ENCODE measurements around the gene STPG3.

STPG3 gene

DNA sequence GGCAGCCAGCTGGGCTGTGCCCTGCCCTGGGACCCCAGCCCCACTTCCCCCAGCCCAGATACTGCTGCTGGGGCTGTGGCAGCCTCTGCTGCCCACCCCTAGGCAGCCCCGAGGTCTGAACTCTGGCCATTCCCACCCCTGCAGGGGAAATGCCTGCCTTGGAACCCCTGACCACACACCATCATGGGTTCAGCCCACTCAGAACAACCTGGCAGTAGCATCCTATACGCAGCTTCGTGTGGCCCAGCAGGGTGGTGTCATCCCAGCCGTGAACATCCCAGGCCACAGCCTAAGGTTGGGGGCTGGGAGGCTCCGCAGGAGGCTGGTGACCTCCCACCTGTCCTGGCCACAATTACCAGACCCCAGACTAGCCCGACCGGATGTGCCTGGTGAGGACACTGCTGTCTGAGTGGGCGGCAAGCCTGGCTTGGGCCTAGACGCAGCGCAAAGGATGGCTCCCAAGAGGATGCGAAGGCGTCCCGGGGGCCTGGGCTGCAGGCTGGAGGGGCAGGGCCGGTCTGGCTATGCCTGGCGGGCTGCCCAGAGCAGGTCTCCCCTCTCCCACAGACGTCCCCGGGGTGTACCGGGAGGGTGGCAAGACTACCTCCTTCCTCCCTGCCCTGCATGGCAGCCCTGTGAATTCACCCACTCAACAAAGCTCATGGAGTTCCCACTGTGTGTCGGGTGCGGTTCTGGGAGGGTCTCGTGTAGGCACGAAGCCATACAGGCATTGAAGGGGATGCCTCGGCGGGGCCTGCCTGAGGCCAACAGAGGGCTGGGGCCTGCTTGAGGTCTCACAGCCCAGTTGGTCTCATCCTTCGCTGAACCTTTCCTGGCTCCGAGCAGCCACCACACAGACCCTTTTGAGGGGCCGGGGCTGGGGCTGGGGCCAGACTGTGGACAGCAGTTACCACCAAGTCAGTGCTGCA lies 21.9 kb upstream of the STPG3 start:
- POLR2A ChIA-PET, result interaction anchor here (0.9 kb wide), 1 partner anchor 12 kb away, joined by 4 read pairs; the partner anchor contains the start of gene TUBB4B
- no peak overlapping the region for H3K4me3 ChIP-seq (ENCODE audit: low read depth, low read length)
- CTCF ChIA-PET, result interaction anchor here (0.8 to 4.4 kb wide), 7 partner anchors 8 to 184 kb away, joined by 3 to 28 read pairs (median 3); no protein-coding TSS in a partner anchor
- TF ChIP-seq, protein P1, sequence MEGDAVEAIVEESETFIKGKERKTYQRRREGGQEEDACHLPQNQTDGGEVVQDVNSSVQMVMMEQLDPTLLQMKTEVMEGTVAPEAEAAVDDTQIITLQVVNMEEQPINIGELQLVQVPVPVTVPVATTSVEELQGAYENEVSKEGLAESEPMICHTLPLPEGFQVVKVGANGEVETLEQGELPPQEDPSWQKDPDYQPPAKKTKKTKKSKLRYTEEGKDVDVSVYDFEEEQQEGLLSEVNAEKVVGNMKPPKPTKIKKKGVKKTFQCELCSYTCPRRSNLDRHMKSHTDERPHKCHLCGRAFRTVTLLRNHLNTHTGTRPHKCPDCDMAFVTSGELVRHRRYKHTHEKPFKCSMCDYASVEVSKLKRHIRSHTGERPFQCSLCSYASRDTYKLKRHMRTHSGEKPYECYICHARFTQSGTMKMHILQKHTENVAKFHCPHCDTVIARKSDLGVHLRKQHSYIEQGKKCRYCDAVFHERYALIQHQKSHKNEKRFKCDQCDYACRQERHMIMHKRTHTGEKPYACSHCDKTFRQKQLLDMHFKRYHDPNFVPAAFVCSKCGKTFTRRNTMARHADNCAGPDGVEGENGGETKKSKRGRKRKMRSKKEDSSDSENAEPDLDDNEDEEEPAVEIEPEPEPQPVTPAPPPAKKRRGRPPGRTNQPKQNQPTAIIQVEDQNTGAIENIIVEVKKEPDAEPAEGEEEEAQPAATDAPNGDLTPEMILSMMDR (IDR thresholded peaks at IDR 0.05; ENCODE audit: insufficient read depth, low read length, missing control alignments), result no peak
- DNase-seq (ENCODE audit: low read depth, low spot score), result no peak

DNA sequence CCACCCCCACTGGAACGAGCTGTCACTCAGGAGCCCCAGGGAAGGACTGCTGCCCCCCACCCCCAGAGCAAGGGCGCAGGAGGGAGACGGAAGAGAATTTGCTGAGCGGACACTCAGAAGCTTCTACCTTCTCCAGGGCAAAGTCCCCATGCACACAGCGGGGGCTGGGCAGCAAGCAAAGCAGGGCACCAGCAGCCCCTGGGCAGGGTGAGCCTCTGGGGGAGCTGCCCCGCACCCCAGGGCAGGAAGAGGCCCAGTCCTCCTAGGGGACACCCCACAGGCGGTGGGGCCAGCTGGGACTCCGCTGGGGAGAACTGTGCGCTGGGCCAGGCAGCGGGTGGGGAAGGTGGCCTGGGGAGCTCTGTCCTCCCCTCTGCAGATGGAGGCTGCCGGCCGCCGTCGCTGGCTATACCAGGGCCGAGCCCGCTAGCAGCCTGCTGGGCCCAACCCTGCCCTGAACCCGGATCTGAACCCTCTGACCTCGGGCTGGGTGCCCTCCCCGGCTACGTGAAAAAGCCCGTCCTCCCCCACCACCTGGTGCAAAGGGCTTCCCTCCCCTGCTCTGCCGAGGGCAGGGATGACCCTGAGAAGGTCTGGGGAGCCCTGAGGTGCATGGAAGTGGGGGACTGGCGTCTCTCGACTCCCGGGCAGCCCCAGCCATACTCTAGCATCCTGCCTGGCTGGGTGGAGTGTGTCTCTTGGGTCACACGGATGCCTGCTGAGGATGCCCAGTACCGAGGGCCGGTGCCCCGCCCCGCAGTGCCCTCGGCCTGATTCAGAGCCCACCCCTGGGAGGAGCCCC lies 21.0 kb upstream of the STPG3 start:
- no peak for DNase-seq (ENCODE audit: low read depth, low spot score)
- ChIA-PET POLR2A (interaction anchor here (0.9 to 1.5 kb wide), 2 partner anchors 10 to 11 kb away, joined by 4 to 8 read pairs; partner anchors contain the start of gene TUBB4B), CTCF (interaction anchor here (0.8 to 4.4 kb wide), 7 partner anchors 7 to 183 kb away, joined by 3 to 28 read pairs (median 3); no protein-coding TSS in a partner anchor)
- H3K4me3 ChIP-seq (ENCODE audit: low read depth, low read length), result no peak overlapping the region
- TF ChIP-seq, protein P1 (IDR thresholded peaks at IDR 0.05; ENCODE audit: insufficient read depth, low read length, missing control alignments), result no peak

DNA sequence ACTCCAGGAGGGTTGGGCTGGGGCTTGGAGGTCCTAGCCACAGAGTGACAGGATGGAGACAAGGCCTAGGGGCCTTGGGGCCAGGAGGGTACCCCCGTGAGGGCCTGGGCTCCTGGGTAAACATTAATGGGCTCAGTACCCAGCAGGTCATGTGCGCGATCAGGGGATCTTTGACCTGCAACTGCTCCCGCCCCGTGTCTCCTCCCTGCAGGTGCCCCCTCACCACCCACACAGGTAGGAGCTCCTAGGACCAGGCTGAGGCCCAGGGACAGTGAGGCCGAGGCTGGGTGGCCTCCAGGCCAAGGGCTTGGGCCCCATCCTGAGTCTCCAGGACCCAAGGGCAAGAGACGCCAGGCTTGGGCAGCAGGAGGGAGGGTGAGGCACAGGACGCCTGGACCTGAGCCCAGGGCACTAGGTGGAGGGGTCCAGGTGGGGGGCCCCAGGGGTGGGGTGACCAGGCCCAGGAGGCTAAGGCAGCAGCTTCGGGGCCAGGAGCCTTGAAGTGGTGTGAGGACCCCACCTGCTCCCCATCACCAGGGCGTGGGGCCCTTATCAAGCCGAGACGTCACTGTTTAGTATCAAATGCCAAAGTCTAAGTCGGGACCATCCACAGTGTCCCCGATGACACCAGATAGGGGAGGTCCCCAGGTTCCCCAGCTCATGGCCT lies 20.2 kb upstream of the STPG3 start, which contains the start of gene SLC34A3:
TSS of gene SLC34A3 (plus strand) at position 197 of the 667 bp plus-strand sequence. CDS start 802 bp downstream, outside the sequence.
- TF ChIP-seq, protein P1 (IDR thresholded peaks at IDR 0.05; ENCODE audit: insufficient read depth, low read length, missing control alignments), result no peak
- CTCF ChIA-PET, result interaction anchor here (0.8 to 1.5 kb wide), 3 partner anchors 9 to 184 kb away, joined by 3 to 5 read pairs (median 3); no protein-coding TSS in a partner anchor
- POLR2A ChIA-PET, result interaction anchor here (1.5 kb wide), 1 partner anchor 10 kb away, joined by 8 read pairs; the partner anchor contains the start of gene TUBB4B
- H3K4me3 ChIP-seq (ENCODE audit: low read depth, low read length), result no peak within 1 kb of the TSS
- DNase-seq (ENCODE audit: low read depth, low spot score), result no peak

DNA sequence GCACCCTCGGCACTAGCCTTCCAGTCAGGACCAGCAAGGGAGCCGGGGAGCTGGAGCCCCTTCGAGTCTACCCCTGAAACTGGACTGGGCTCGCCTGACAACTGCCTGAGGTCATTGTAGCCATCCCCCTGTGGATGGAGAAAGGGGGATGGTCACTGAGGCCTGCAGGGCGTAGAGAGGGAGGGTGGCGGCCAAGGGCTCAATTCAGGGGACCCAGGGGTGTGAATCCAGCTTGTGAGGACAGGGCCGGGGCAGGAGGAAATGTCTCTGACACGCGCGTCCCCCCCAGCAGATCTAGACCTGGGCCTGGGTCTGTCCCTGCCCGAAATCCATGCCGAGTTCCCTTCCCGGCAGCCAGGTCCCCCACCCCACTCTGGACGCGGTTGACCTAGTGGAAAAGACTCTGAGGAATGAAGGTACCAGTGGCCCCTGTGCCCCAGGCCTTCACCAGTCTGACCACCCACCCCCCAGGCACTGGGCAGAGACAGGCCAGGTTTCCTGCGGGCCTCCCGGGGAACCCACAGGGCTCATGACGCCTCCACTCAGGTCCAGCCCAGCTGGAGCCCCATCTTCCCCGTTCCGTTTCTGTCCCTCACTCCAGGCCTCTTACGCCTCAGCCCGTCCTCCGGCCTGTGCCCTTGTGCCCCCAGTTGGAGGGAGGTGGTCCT lies 19.6 kb upstream of the STPG3 start:
- TF ChIP-seq, protein P1 (IDR thresholded peaks at IDR 0.05; ENCODE audit: insufficient read depth, low read length, missing control alignments), result no peak
- POLR2A ChIA-PET, result interaction anchor here (1.5 kb wide), 1 partner anchor 9 kb away, joined by 8 read pairs; the partner anchor contains the start of gene TUBB4B
- CTCF ChIA-PET, result interaction anchor here (0.8 to 1.5 kb wide), 3 partner anchors 9 to 185 kb away, joined by 3 to 5 read pairs (median 3); no protein-coding TSS in a partner anchor
- no peak for DNase-seq (ENCODE audit: low read depth, low spot score)
- H3K4me3 ChIP-seq (ENCODE audit: low read depth, low read length), result no peak overlapping the region

DNA sequence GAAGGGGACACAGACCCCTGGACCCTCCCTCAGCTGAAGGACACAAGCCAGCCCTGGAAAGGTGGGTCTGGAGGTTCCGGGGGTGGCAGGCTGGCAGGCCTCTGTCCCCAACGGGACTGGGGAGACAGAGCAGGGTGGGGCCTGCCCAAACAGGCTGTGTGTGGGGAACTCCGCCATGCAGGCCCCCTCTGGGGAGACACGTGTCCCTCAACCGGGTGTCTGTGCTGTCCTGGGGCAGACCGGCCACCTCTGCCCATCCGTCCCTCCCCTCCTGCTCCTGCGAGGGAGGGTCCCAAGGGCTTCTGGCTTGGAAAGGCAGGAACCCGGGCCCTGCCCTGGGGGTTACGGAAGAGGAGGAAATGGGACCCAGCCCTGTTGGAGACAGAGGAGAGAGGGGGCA lies 19.0 kb upstream of the STPG3 start:
- DNase-seq (ENCODE audit: low read depth, low spot score), result no peak
- no peak overlapping the region for H3K4me3 ChIP-seq (ENCODE audit: low read depth, low read length)
- ChIA-PET CTCF (interaction anchor here (1.5 kb wide), 1 partner anchor 185 kb away, joined by 3 read pairs; no protein-coding TSS in a partner anchor), POLR2A (no interaction called here)
- TF ChIP-seq, protein P1 (IDR thresholded peaks at IDR 0.05; ENCODE audit: insufficient read depth, low read length, missing control alignments), result no peak
